GM04504 (cell line): Measurements from ENCODE around the gene SPART.

Experiments used
- DNase-seq: peaks from one replicate; pipeline ENCODE4 v3.0.0-alpha.2; 2012; ENCODE audit warnings: low read depth

SPART gene, protein sequence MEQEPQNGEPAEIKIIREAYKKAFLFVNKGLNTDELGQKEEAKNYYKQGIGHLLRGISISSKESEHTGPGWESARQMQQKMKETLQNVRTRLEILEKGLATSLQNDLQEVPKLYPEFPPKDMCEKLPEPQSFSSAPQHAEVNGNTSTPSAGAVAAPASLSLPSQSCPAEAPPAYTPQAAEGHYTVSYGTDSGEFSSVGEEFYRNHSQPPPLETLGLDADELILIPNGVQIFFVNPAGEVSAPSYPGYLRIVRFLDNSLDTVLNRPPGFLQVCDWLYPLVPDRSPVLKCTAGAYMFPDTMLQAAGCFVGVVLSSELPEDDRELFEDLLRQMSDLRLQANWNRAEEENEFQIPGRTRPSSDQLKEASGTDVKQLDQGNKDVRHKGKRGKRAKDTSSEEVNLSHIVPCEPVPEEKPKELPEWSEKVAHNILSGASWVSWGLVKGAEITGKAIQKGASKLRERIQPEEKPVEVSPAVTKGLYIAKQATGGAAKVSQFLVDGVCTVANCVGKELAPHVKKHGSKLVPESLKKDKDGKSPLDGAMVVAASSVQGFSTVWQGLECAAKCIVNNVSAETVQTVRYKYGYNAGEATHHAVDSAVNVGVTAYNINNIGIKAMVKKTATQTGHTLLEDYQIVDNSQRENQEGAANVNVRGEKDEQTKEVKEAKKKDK

GRCh38 chr13:36346222-36347083 lies at the start of gene SPART:
SPART (minus strand) TSS chr13:36346394; CDS start chr13:36335830, 10,564 bp downstream.
- peak; percentile 84 for DNase-seq

DNA sequence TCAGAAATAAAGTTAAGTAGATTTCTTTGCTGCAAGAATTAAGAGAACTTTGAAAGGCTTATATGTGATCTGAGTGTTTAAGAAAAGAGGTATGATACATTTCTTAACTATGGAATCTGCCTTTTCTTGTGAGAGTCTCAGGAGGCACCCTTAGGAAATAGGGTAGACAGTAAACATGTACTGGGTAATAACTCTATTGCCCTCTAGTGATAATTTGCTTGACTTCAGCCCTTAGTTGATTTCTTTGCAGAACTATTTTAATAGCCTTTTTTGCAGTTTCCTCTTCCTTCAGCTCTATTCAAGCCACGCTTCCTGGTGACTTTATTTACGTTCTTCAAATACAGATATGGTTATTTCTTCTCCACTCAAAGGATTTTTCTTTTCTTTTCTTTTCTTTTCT lies 49.1 kb upstream of the SPART start:
- DNase-seq = no peak

DNA sequence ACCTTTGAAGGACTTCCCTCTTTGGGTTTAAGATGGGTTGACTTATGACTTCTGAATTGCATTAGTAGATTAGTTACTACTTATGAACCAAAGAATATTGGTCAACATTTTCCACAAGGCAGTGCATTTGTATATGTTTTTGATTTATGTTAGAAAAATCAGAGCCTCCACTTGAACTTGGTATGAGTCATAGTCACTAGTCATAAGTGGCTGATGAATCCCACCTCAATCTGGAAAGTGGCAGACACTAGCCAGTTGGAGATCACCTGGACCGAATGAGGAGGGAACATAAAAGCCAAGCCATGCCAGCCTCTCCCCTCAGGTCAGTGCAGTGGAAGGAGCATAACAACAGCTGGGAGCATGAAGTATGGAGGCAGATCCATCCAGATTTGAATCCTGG lies 39.3 kb upstream of the SPART start:
- no peak for DNase-seq

- DNase-seq = no peak
Measured at GRCh38 chr13:36382030-36382429, 35.8 kb upstream of the SPART start.

DNA sequence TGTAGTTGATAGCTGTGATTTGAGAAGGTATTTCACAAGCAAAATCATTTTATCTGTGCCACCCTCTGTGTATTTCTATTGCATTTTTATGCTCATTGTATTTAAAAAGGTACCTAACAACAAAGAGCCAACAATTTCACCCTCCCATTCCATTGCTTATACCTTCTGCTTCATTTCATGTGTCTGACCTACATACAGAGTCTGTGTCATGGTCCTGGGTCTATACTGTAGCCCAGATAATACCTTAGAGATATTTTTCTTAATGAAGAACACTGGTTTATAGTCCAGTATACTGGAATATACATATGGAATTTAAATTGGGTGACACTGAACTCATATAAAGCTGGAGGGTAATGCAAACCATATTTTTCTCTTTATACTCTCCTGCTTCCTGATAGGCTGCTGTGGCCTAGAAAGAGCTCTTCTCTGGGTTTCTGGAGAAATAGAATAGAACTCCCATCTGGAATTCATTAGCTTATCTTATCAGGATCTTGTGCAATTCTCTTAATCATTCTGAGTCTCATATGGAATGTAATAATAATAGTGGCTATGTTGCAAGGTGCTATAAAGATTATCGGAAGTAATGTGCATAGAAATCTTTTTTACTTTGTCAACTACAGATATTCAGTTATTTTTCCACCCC lies 31.8 kb upstream of the SPART start:
- DNase-seq = no peak

DNA sequence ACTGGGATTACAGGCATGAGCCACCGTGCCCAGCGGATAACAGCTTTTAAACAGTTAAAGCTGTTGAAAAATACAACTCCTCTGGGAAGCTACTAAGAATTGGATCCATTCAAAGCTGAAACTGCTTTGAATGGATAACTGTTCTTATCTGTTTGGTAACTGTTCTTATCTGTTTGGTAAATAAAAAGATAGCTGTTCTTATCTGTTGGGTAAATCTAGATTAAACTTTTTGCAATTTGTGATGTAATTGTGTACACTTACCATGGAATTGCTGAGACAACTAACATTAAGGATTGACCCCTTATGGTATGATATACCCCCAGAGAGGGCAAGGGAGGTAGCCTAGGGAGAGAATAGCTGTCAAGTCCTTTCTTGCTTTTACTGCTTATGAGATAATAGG lies 27.9 kb upstream of the SPART start:
- DNase-seq = no peak

DNA sequence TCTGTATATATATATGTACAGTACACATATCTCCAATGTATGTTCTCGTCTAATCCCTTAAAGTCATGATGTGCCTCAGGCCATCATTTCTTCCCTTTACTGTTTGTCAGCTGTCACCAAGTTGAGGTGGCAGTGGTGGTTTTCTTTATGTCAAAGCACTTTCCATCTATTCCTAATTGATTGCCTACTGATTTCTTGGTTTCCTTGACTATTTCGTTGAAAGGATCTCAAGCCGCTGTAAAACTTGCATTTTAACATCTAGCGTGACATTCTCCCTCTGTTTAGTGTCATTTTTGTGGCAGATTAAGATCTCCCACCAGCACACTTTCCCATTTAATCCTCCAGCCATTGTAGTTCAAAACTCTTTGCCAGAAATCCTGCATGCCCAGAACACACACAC lies 25.0 kb upstream of the SPART start:
- DNase-seq = no peak

DNA sequence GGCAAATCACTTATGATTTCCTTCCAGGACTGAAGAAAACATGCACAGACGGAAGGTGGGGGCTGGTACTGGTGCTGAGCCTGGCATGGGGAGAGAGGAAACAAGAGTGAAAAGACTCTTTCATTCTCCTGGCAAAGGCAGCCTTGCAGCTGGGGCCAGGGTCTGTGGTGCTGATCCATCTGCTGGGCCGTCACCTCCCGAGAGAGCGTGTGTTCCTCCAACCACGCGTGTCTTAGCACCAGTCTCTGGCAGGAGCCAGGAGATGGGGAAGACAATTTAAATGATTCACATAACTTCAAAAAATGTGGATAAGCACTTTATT lies 23.9 kb upstream of the SPART start:
- no peak for DNase-seq

- DNase-seq = no peak
Measured at GRCh38 chr13:36369268-36370107, 23.3 kb upstream of the SPART start.

DNA sequence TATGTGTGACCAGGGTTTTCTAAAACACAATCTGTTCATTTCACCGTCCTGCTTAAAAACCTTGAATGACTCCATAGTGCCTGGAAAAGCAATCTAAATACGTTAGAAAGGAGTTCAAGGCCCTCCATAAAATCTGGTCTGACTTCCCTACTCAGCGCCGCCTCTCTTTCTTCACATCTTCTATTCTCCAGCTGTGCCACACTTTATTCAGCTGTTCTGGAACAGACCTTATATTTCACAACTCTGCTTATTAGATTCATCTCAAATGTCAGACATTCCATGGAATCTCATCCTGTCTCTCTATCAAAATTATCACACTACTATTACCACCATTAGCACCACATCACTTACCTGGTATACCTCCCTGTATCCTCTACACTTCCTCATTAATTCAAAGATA lies 19.8 kb upstream of the SPART start:
- no peak for DNase-seq

DNA sequence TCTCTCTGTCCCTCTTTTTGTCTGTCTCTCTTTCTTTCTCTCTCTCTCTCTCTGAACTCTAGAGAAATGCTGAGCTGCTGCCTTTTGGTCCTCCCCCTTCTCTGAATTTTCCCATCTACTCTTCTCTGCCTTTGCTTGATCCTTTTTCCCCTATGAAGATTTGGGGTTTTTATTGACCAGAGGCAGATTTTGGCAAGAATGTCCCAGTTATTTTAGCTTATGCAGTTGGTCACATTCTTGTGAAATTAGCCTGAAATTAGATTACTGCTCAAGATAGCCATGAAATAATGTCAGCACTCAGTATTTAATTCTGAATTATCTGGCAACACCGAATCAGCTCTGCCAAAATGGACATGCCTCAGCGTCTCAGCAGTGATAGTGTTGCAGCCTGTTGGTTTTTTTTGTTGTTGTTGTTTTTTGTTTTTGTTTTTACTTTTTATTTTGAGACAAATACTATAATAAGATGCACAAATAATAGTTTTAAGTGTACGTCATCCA lies 17.2 kb upstream of the SPART start:
- DNase-seq = no peak

- DNase-seq = no peak
Measured at GRCh38 chr13:36362914-36363313, 16.7 kb upstream of the SPART start.

DNA sequence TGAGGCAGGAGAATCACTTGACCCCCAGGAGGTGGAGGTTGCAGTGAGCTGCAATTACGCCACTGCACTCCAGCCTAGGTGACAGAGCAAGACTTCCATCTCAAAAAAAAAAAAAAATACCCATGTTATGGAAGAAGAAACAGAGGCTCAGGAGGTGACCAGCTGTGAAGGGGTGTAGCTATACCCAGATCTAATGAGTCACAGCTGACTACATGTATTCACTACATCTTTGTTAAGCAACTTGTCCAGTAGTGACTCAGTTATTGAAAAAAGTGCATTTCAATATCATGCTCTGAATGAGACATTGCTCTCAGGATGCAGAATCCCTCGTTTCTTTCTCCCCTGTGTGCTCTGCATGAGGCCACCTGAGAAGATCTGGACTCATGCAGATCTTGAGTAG lies 16.1 kb upstream of the SPART start:
- peak; percentile 61 for DNase-seq

- DNase-seq = no peak
Measured at GRCh38 chr13:36360903-36361302, 14.7 kb upstream of the SPART start.

- DNase-seq = no peak
Measured at GRCh38 chr13:36359301-36359950, 13.2 kb upstream of the SPART start.

DNA sequence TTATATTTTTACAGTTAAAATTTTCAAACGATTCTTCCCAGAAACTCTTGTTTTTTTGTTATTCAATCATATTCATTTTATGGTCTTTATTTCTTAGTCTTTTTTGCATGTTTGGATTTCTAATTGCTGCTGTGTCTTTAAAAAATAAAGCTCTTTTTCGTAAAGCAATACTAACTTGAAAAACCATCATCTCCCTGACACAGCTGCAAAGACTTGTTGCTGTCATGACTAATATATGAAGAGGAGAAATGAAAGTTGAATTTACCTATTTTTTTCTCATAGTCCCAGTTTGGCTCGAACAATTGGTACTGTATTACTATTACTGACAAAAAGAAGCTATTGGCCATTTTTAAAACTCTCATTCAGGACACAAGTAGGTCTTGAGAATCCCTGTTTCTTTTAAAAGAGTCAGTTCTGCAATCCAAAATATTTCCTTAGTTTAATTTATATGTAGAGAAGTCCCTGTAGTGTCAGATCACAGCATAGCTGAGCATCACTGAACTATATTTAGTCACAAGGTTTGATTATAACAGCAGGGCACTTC lies 12.1 kb upstream of the SPART start:
- no peak for DNase-seq

GRCh38 chr13:36357692-36358091 lies 11.5 kb upstream of the SPART start:
- no peak for DNase-seq

GRCh38 chr13:36357231-36357630 lies 11.0 kb upstream of the SPART start:
- no peak for DNase-seq

- DNase-seq = no peak
Measured at GRCh38 chr13:36356058-36356457, 9.9 kb upstream of the SPART start.

GRCh38 chr13:36355632-36356031 lies 9.4 kb upstream of the SPART start:
- DNase-seq = no peak
